SK-N-SH (cell line): Measurements from ENCODE around the gene TOM1L1. TPM values are rescaled to one million over a fixed set of nuclear protein-coding genes. Genes with fewer than 3 reads are reported as not detected.
A peak's percentile ranks its signal among the peaks of the same experiment; 100 is the strongest.

Experiments
- CTCF ChIA-PET: fragments of 300-600, 350-600 bp; formaldehyde crosslinking; extraction: SDS; loops from one replicate; lab custom pipeline; 2021; lab: Yijun Ruan, JAX
- POLR2A ChIA-PET: fragments of 350-600 bp; sonication (Branson Sonifier 250); formaldehyde crosslinking; extraction: SDS; loops from one replicate; lab custom pipeline; 2020; ENCODE audit warnings: antibody characterized with exemption, inconsistent platforms; lab: Yijun Ruan, JAX
- DNase-seq: peaks from one replicate; pipeline ENCODE4 v3.0.0; 2012
- H2AFZ ChIP-seq: fragments of 200-600 bp; sonication (generic); 2 replicates; pipeline ENCODE4 v1.8.1; 2016; ENCODE audit warnings: antibody characterized with exemption, mild to moderate bottlenecking, low read depth
- H3F3A ChIP-seq: fragments of 200-600 bp; sonication (generic); replicated peaks from 2 replicates; pipeline ENCODE3; 2016; ENCODE audit warnings: antibody characterized with exemption, mild to moderate bottlenecking; ENCODE audit not compliant: insufficient read depth
- H3K27ac ChIP-seq, 2 experiments: fragments of 200-500 bp in 1 of 2; fragments of 200-600 bp in 1 of 2; sonication (Bioruptor generic) in 1 of 2; sonication (generic), shearing (Covaris generic) in 1 of 2; 2 replicates each; pipeline versions ENCODE4 v1.5.1 to v1.6.1; 2014 to 2016; ENCODE audit warnings: low read depth in 2 of 2, inconsistent platforms in 1 of 2, low read length in 1 of 2, mild to moderate bottlenecking in 1 of 2, mixed read lengths in 1 of 2
- H3K27me3 ChIP-seq: fragments of 200-600 bp; sonication (generic), shearing (Covaris generic); 2 replicates; pipeline ENCODE4 v1.6.1; 2016; ENCODE audit warnings: mixed run types; ENCODE audit not compliant: insufficient read depth
- H3K36me3 ChIP-seq, 2 experiments: fragments of 200-500 bp in 1 of 2; fragments of 200-600 bp in 1 of 2; sonication (Bioruptor generic) in 1 of 2; sonication (generic) in 1 of 2; replicated peaks in 1 of 2; 2 replicates each; pipeline versions ENCODE3 to v1.5.1; 2014 to 2016; ENCODE audit warnings: low read length in 1 of 2, mild to moderate bottlenecking in 1 of 2; ENCODE audit not compliant: insufficient read depth in 2 of 2, control insufficient read depth in 1 of 2
- H3K4me1 ChIP-seq, 2 experiments: fragments of 200-500 bp in 1 of 2; fragments of 200-600 bp in 1 of 2; sonication (Bioruptor generic) in 1 of 2; sonication (generic), shearing (Covaris generic) in 1 of 2; 2 replicates each; pipeline versions ENCODE4 v1.5.1 to v1.6.1; 2014 to 2016; ENCODE audit warnings: low read depth in 1 of 2, low read length in 1 of 2, mixed run types in 1 of 2; ENCODE audit not compliant: insufficient read depth in 2 of 2, control insufficient read depth in 1 of 2
- H3K4me2 ChIP-seq: fragments of 200-600 bp; sonication (generic), shearing (Covaris generic); 2 replicates; pipeline ENCODE4 v1.6.1; 2017; ENCODE audit warnings: mixed run types
- H3K4me3 ChIP-seq, 2 experiments: fragments of 200-500 bp in 1 of 2; fragments of 200-600 bp in 1 of 2; sonication (Bioruptor generic) in 1 of 2; sonication (generic), shearing (Covaris generic) in 1 of 2; 2 replicates each; pipeline versions ENCODE4 v1.5.1 to v1.8.1; 2014 to 2016; ENCODE audit warnings: low read depth in 2 of 2, inconsistent platforms in 1 of 2, low read length in 1 of 2, mild to moderate bottlenecking in 1 of 2, mixed read lengths in 1 of 2, moderate library complexity in 1 of 2
- H3K79me2 ChIP-seq: fragments of 200-600 bp; sonication (generic); 2 replicates; pipeline ENCODE4 v1.8.1; 2017; ENCODE audit warnings: mild to moderate bottlenecking; ENCODE audit not compliant: insufficient read depth
- H3K9ac ChIP-seq: fragments of 200-600 bp; sonication (generic); 2 replicates; pipeline ENCODE4 v1.6.1; 2017; ENCODE audit warnings: mixed run types
- H3K9me2 ChIP-seq: fragments of 200-600 bp; sonication (generic); 2 replicates; pipeline ENCODE4 v1.6.1; 2017; ENCODE audit warnings: mixed run types
- H3K9me3 ChIP-seq: fragments of 200-600 bp; sonication (generic); 2 replicates; pipeline ENCODE4 v1.6.1; 2017; ENCODE audit warnings: mixed run types, mild to moderate bottlenecking, moderate library complexity
- H4K20me1 ChIP-seq: fragments of 200-600 bp; sonication (generic); 2 replicates; pipeline ENCODE4 v1.6.1; 2017; ENCODE audit warnings: mild to moderate bottlenecking, mixed run types; ENCODE audit not compliant: insufficient read depth
- CHD2 ChIP-seq: fragments of 150-350 bp; IDR thresholded peaks from 2 replicates; pipeline ENCODE4 v1.6.1; 2018; ENCODE audit warnings: low read length; ENCODE audit not compliant: partially characterized antibody
- ELF1 ChIP-seq: IDR thresholded peaks from 2 replicates; pipeline ENCODE4 v1.4.0; 2012
- EP300 ChIP-seq, 2 experiments: IDR thresholded peaks; 2 replicates each; pipeline versions ENCODE4 v1.4.0 to v1.6.1; 2012; ENCODE audit warnings: borderline replicate concordance in 1 of 2, low read depth in 1 of 2, low read length in 1 of 2
- EZH2phosphoT487 ChIP-seq: fragments of 200-600 bp; sonication (generic); IDR thresholded peaks from 2 replicates; pipeline ENCODE4 v1.6.1; 2017; ENCODE audit warnings: low read depth, mixed run types, mild to moderate bottlenecking, antibody characterized with exemption, moderate library complexity, borderline replicate concordance
- FOXJ3 ChIP-seq: sonication (generic); formaldehyde crosslinking; IDR thresholded peaks from 2 replicates; pipeline ENCODE4 v1.5.1; 2020; ENCODE audit warnings: mild to moderate bottlenecking, missing genetic modification reagents
- GATA2 ChIP-seq: sonication (generic); formaldehyde crosslinking; IDR thresholded peaks from 2 replicates; pipeline ENCODE4 v1.5.0; 2020; ENCODE audit warnings: mild to moderate bottlenecking, missing genetic modification reagents
- MXI1 ChIP-seq: IDR thresholded peaks from 2 replicates; pipeline ENCODE4 v1.6.1; 2012; ENCODE audit warnings: mild to moderate bottlenecking, low read depth, low read length, improper control_type of control experiment
- NFIC ChIP-seq: IDR thresholded peaks from 2 replicates; pipeline ENCODE4 v1.4.0; 2012; ENCODE audit warnings: borderline replicate concordance
- RAD21 ChIP-seq: IDR thresholded peaks from 2 replicates; pipeline ENCODE4 v1.6.1; 2012; ENCODE audit warnings: mild to moderate bottlenecking, low read length
- RCOR1 ChIP-seq: fragments of 150-350 bp; IDR thresholded peaks from 2 replicates; pipeline ENCODE4 v1.6.1; 2017; ENCODE audit warnings: antibody characterized with exemption, low read length
- RXRA ChIP-seq: IDR thresholded peaks from 2 replicates; pipeline ENCODE4 v1.4.0; 2012; ENCODE audit warnings: low read depth, mild to moderate bottlenecking, borderline replicate concordance
- TAF1 ChIP-seq: IDR thresholded peaks from 2 replicates; pipeline ENCODE4 v1.6.1; 2012; ENCODE audit warnings: low read depth, mild to moderate bottlenecking, low read length, moderate library complexity, borderline replicate concordance
- TCF12 ChIP-seq: IDR thresholded peaks from 2 replicates; pipeline ENCODE4 v1.4.0; 2012
- TEAD4 ChIP-seq: IDR thresholded peaks from 2 replicates; pipeline ENCODE4 v1.4.0; 2012; ENCODE audit warnings: mild to moderate bottlenecking, borderline replicate concordance; ENCODE audit not compliant: insufficient read depth
- YY1 ChIP-seq: IDR thresholded peaks from 2 replicates; pipeline ENCODE4 v1.4.0; 2012; ENCODE audit warnings: low read depth, mild to moderate bottlenecking
- WGBS: methylation state at CpG from one replicate; pipeline ENCODE4 v1.1.6; 2017; ENCODE audit warnings: low lambda C conversion rate; 5-methylcytosine and 5-hydroxymethylcytosine counted together
- polyA plus RNA-seq, 3 experiments: library from polyadenylated mRNA; depleted of rRNA; stranded (reverse); fragments of >200 nt; gene quantifications; 2 replicates each; pipeline ENCODE4 v1.2.3, GENCODE V29; 2012
- TF ChIP-seq, protein P1 (sequence below): IDR thresholded peaks from 2 replicates; pipeline ENCODE4; 2012
- TF ChIP-seq, protein P2 (sequence below): IDR thresholded peaks from 2 replicates; pipeline ENCODE4 v1.4.0; 2012; ENCODE audit warnings: low read depth, borderline replicate concordance
- TF ChIP-seq, protein P3 (sequence below): IDR thresholded peaks from 2 replicates; pipeline ENCODE4 v1.4.0; 2012; ENCODE audit warnings: low read depth, borderline replicate concordance

Gene TOM1L1
- polyA plus RNA-seq, 1 of the 3 experiments (the other 2 are of a cell fraction) = 46.5 TPM

DNA sequence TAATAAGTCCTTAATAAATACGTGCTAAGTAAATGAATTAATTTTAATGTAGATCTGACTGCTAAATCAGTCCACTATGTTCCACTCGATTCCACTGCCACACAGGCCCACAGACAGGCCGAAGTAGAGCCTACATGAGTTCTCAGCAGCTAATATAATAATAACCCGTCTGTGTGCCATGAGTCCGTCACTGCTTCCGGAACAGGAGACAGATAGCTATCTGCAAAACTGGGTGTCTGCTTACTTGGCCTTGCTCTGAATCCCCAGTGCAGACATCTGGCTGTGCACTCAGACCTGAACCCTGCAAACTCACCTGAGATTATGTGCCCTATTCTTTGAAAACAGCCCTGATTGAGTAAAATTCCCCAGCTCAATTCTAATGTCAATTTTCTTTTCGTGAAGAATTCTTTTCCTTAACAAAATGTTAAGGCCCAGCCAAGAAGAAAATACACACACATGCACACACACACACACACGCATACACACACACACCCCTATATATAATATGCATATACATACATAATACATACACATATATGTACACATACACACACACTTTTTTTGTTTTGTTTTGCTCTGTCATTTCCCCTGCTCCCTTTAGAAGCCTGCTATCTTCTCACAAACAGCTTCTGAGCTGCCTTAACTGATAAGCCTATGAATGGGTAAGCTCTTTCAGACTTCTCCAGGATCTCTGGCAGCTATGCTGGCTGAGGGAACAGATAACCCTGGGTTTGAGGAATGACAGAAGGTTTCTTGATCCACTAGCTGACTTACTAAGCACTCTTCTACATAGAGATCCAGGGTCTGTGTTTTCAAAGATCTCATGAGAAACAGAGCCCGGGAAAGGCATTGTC lies 39.8 kb upstream of the TOM1L1 start:
- no peaks in the 10 kb centered on the region for H3K27me3 ChIP-seq
- H3K4me3 ChIP-seq = no peak overlapping the region
- H3K9me3 ChIP-seq = no peaks in the 10 kb centered on the region
- no peaks in the 10 kb centered on the region for H3K9me2 ChIP-seq
- H4K20me1 ChIP-seq = no peaks in the 10 kb centered on the region
- H3K4me1 ChIP-seq = peaks cover 0 to 36% of the 10 kb centered on the region in 2 experiments; a peak in 2 of 4 replicates
- H3K79me2 ChIP-seq = no peaks in the 10 kb centered on the region
- H3K4me2 ChIP-seq = no peak overlapping the region
- ChIA-PET CTCF (interaction anchor here (0.9 to 1.1 kb wide), 2 partner anchors 42 to 75 kb away, joined by 4 read pairs; no protein-coding TSS in a partner anchor), POLR2A (interaction anchor here (1.1 to 1.8 kb wide), 2 partner anchors 39 to 75 kb away, joined by 3 to 9 read pairs; partner anchors contain the start of gene TOM1L1)
- no peak overlapping the region for H3K9ac ChIP-seq
- peak overlapping the region in 1 of 2 experiments; percentile 95; a peak in 2 of 4 replicates for H3K27ac ChIP-seq
- H3F3A ChIP-seq = no peaks in the 10 kb centered on the region
- no peak overlapping the region for H2AFZ ChIP-seq
- DNase-seq = peak; percentile 80
- TF ChIP-seq EP300 (IDR thresholded peaks at IDR 0.05; ENCODE audit: borderline replicate concordance in 1 of 2, low read depth in 1 of 2, low read length in 1 of 2) (peak in 1 of 2 experiments; percentile 97; a peak in 2 of 4 replicates), ELF1 (no peak), TEAD4 (no peak), GATA2 (CRISPR knock-in tag) (peak; percentile 98), FOXJ3 (CRISPR knock-in tag) (peak; percentile 90), CHD2 (peak; percentile 94), MXI1 (peak; percentile 74; the same call in 1 of the 2 replicates), NFIC (no peak), TAF1 (no peak), RXRA (no peak), RAD21 (peak; percentile 49), RCOR1 (peak; percentile 97), YY1 (no peak), TCF12 (0 out of 2 replicates have a peak, but pooled peaks have one; percentile 46), EZH2phosphoT487 (no peak)
- TF ChIP-seq, protein P1, sequence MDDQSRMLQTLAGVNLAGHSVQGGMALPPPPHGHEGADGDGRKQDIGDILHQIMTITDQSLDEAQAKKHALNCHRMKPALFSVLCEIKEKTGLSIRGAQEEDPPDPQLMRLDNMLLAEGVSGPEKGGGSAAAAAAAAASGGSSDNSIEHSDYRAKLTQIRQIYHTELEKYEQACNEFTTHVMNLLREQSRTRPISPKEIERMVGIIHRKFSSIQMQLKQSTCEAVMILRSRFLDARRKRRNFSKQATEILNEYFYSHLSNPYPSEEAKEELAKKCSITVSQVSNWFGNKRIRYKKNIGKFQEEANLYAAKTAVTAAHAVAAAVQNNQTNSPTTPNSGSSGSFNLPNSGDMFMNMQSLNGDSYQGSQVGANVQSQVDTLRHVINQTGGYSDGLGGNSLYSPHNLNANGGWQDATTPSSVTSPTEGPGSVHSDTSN = no peak
- TF ChIP-seq, protein P2, sequence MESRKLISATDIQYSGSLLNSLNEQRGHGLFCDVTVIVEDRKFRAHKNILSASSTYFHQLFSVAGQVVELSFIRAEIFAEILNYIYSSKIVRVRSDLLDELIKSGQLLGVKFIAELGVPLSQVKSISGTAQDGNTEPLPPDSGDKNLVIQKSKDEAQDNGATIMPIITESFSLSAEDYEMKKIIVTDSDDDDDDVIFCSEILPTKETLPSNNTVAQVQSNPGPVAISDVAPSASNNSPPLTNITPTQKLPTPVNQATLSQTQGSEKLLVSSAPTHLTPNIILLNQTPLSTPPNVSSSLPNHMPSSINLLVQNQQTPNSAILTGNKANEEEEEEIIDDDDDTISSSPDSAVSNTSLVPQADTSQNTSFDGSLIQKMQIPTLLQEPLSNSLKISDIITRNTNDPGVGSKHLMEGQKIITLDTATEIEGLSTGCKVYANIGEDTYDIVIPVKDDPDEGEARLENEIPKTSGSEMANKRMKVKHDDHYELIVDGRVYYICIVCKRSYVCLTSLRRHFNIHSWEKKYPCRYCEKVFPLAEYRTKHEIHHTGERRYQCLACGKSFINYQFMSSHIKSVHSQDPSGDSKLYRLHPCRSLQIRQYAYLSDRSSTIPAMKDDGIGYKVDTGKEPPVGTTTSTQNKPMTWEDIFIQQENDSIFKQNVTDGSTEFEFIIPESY = no peak
- TF ChIP-seq, protein P3, sequence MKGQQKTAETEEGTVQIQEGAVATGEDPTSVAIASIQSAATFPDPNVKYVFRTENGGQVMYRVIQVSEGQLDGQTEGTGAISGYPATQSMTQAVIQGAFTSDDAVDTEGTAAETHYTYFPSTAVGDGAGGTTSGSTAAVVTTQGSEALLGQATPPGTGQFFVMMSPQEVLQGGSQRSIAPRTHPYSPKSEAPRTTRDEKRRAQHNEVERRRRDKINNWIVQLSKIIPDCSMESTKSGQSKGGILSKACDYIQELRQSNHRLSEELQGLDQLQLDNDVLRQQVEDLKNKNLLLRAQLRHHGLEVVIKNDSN = no peak
- no peaks in the 10 kb centered on the region for H3K36me3 ChIP-seq
- WGBS = 17% methylated on average over 9 of the region's 9 CpGs
